H1 (cell line): ENCODE data around the gene EPG5. TPM values are rescaled to one million over a fixed set of nuclear protein-coding genes. Genes with fewer than 3 reads are reported as not detected.

Experiments
- BCL11A ChIP-seq, 2 experiments: IDR thresholded peaks; one replicate each; pipeline ENCODE4 v1.6.1; 2011; ENCODE audit warnings: low read depth in 2 of 2, low read length in 2 of 2, mild to moderate bottlenecking in 2 of 2
- CBX8 ChIP-seq: fragments of 300-800, 300-1000 bp; sonication (generic); IDR thresholded peaks from 2 replicates; pipeline ENCODE4 v1.7.1; 2016; ENCODE audit warnings: low read depth, low read length, borderline replicate concordance
- polyA plus RNA-seq, 7 experiments: library from polyadenylated mRNA; depleted of rRNA in 3 of 7; stranded (reverse) in 5 of 7; unstranded in 2 of 7; fragments of >200 nt in 5 of 7; fragments of 200-250 nt in 2 of 7; gene quantifications; 1 replicate in 5 of 7; 2 replicates in 1 of 7; 4 replicates in 1 of 7; pipeline versions ENCODE4 v1.2.1 to v1.2.3, GENCODE V29; 2011 to 2013; ENCODE audit warnings: missing spikeins in 2 of 7, mixed read lengths in 2 of 7
- total RNA-seq: library from RNA; stranded (reverse); fragmentation: NEBNext Ultra II Directional; extraction: Animal tissue kit (Norgen Biotek cat#: 25700); gene quantifications from 2 replicates; pipeline ENCODE4 v1.2.1, GENCODE V29; 2021
- TF ChIP-seq, protein P1 (sequence below): IDR thresholded peaks from 2 replicates; pipeline ENCODE4 v1.6.1; 2012; ENCODE audit warnings: low read length, inconsistent platforms

EPG5 gene
- total and polyA plus RNA-seq, 2 of the 8 experiments (the other 6 are each of a cell fraction or from before 2014, with no cell fraction given): 14.1 to 18.3 TPM

DNA sequence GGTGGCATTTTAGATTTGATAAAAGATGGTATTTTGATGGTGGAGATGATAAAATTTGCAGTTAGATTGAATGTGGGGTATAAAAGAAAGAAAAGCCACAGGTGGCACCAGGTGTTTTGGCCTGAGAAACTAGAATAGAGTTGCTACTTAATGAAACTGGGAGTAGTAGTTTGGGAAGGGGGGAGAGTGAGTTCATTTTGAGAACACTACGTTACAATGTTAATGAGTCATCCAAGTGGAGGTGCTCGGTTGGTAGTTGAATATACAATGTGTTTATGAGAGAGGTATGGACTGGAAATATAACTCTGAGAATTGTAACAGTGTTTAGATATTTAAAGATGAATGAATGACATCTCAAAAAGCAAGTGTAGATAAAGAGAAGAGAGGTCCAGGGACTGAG lies 26.4 kb downstream of the EPG5 start (continued):
- TF ChIP-seq, protein P1, sequence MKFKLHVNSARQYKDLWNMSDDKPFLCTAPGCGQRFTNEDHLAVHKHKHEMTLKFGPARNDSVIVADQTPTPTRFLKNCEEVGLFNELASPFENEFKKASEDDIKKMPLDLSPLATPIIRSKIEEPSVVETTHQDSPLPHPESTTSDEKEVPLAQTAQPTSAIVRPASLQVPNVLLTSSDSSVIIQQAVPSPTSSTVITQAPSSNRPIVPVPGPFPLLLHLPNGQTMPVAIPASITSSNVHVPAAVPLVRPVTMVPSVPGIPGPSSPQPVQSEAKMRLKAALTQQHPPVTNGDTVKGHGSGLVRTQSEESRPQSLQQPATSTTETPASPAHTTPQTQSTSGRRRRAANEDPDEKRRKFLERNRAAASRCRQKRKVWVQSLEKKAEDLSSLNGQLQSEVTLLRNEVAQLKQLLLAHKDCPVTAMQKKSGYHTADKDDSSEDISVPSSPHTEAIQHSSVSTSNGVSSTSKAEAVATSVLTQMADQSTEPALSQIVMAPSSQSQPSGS: no peak
- TF ChIP-seq CBX8 (no peak), BCL11A (IDR thresholded peaks at IDR 0.05; ENCODE audit: low read depth in 2 of 2, low read length in 2 of 2) (no peak)
